Effector CD4-positive, alpha-beta T cell (primary cell): ENCODE measurements around the gene CCDC91.
"Not testable (repeated sequence)": the region's sequence is repeated elsewhere in the genome, so short reads cannot be mapped to it uniquely, and the experiment has no call there.

ENCODE experiments used
- DNase-seq: peaks from one replicate; pipeline ENCODE4 v3.0.0-alpha.2; 2020

Gene CCDC91

DNA sequence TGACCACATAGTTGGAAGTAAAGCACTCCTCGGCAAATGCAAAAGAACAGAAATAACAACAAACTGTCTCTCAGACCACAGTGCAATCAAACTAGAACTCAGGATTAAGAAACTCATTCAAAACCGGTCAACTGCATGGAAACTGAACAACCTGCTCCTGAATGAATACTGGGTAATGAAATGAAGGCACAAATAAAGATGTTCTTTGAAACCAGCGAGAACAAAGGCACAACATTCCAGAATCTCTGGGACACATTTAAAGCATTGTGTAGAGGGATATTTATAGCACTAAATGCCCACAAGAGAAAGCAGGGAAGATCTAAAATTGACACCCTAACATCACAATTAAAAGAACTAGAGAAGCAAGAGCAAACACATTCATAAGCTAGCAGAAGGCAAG, 285.9 kb downstream of the CCDC91 start:
- DNase-seq, result not testable (repeated sequence)

DNA sequence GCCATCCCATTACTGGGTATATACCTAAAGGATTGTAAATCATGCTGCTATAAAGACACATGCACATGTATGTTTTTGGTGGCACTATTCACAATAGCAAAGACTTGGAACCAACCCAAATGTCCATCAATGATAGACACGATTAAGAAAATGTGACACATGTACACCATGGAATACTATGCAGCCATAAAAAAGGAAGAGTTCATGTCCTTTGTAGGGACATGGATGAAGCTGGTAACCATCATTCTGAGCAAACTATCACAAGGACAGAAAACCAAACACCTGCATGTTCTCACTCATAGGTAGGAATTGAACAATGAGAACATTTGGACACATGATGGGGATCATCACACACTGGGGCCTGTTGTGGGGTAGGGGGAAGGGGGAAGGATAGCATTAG, 288.8 kb downstream of the CCDC91 start:
- not testable (repeated sequence) for DNase-seq

DNA sequence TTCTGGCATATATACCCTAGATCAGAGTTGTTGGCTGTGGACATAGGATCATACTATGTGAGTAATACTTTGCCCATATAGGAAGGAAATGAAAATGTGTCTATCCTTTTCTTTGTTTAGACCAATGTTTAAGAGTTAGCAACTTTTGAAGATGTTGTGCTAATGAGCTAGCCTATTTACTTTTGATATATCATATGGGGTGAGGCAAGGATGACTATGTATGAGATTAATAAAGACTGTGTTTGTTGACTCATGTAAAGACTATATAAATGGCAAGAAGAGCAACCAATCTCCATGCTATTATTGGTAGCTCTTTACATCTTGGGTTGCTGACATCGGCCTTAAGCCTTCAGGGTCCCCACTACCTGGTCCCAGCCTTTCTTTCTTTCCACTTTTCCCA, 289.4 kb downstream of the CCDC91 start:
- no peak for DNase-seq

DNA sequence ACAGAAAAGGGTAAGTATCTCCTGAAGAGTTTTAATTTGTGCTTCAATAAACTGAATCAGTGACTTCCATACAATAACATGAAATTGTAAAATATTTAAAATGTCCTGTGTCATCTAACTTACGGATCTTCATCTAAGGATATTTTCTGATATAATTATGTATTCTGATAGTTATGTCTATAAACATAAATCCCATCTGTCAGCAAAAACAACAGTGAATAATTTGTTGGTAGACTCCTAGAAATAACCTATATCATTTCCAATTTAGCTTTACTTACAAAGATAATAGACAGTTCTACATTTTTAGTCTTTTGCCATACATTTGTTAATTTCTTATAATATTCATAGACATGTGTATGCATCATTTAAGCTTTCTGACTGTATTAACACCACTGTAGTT, 293.9 kb downstream of the CCDC91 start:
- DNase-seq, result no peak

DNA sequence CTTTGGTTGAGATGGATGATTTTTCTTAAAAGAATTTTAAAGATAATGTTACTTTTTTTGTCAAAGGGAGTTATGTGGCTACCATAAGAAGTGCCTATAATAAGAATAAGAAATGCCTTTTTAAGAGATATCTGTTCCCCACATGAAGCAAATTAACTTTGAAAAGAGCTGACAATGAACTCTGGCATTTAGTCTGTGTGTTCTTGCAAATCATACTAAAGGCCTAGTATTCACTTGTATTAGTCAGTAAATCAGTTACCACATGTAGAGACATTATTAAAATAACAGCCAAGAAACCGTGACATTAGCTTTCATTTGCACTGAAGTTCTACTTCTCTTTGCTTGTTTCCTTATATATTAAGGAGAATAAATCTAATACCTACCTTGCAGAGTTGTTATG, 296.3 kb downstream of the CCDC91 start:
- DNase-seq, result no peak

DNA sequence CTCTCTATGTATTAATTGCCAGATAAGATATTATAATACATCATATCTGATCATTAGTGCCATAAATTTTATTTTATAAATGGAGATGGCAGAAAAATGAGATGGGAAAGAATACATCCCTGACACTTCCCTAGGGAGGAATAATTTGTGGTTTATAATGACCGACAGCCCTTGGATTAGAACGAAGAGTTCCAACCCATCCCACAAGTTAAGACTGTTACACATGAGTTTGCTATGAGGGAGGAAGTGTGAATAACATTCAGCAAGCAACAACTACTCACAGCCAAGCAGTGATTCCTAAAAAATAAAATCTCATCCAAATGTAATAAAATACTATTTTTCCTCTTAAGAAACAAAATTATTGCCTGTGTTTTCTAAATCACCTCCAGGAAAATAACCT, 299.0 kb downstream of the CCDC91 start:
- no peak for DNase-seq

DNA sequence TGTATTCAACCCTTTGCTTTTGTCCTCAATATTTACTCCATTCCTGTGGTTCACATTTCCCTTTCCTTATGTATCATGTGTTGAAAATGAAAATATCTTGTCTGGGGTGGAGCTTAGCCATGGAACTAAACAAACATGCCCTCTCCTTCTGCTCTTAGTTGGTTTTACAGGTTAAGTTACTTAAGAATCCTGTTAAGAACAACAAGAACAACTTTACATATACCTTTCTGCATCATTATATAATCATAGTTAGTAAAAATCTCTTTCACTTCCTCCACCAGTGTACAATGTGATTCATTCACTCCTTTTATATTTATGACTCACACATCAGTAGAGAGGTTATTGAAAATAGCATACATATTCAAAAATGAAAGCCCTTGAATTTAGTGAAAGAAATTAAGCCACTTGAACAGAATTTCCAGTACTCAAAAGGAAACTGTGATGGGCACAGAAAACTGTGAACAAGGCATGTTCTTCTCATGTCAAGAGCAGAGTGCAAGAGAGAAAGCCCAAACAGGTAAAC, 307.7 kb downstream of the CCDC91 start:
- no peak for DNase-seq

DNA sequence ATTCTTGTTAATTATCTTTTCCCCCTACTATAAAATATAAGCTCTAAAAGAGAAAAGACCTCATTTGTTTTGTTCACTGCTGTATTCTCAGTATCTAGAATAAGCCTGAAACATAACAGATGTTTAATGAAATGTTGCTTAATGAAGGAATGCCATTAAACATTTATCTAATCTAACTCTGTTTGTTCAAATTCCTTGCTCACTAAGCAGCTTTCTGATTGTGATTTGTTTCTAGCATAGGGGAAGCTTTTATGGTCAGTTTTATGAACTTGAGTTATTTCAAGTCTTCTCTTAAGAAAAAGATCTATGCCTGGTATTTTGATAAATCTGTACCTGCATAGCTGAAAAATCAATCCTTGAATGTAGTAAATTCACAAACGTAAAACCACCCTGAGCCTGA, 308.6 kb downstream of the CCDC91 start:
- no peak for DNase-seq

DNA sequence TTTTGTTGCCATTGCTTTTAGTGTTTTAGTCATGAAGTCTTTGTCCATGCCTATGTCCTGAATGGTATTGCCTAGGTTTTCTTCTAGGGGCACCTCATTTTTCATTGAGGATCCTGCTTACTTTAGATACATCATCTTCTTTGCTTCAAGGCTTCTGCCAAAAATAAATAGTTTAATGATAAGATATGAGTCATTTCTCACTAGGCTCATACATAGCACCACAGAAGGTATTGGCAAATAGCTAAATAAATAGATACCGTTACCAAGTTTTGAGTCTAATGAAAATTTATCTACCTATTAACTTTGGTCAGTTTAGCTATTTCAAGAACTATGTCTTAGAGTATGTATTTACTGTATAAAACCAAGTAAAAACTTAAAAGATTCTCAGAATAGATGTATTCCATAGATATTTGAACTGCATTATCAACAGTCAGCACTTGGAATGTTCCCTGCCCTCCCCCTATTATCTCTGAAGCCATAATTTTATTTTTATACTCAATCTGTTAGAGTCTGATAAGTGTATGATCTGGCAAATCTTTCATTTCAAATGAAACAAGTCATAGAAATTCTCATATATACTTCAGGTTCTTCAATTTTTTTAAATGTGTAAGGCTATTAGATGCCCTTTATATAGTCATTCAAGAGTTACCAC, 310.2 kb downstream of the CCDC91 start:
- no peak for DNase-seq

DNA sequence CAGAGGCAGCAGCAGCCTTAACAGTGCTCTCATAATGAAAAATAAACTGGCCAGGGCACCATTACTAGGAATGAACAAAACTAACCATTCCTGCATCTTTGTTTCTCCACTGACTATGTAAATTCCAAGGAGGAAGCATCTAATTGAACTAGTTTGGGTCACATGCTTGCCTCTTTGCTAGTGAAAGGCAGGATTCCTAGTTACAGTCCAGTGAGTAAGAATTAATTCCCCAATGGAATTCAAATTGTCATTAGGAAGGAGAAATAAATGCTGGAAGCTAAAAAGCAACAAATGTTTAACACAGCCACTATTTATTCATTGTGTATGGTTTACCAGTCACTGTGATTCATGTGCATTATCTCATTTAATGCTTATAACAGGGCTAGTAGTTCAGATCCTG, 316.0 kb downstream of the CCDC91 start:
- no peak for DNase-seq

DNA sequence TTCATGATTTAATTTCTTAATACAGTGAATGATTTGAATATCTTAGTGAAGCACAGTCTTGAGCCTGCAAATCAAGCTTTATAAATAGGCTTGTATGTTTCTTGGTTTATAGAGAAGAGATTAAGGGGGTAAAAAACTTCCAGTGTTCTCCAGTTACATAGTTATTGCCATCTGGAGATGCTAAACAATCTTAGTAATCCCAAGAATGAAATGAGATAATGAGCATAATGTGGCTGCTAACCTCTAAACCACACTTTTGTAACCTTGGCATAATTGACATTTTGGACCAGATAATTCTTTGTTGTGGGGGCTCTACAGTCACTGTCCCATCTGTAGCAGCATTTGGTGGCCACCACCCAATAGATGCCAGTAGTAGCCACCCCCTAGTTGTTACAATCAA, 316.8 kb downstream of the CCDC91 start:
- DNase-seq, result no peak

DNA sequence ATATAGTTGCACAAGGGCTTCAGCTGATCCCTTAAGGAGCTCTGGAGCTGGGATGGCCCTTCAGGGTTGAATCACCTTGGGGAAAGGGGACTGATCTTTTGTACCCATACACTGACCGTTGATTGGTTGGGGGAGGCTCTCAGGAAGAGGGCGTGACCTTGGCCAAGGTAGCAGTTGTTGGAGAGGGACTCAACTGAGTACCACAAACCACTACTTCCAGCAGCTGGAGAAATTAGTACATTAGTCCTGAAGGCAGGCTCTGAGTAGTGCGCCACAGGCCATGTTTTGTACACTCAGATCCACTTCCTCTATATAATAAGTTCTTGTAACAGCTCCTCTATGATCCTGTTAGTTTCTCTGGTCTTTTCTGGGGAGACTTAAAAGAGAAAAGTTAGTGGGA, 317.6 kb downstream of the CCDC91 start:
- no peak for DNase-seq

DNA sequence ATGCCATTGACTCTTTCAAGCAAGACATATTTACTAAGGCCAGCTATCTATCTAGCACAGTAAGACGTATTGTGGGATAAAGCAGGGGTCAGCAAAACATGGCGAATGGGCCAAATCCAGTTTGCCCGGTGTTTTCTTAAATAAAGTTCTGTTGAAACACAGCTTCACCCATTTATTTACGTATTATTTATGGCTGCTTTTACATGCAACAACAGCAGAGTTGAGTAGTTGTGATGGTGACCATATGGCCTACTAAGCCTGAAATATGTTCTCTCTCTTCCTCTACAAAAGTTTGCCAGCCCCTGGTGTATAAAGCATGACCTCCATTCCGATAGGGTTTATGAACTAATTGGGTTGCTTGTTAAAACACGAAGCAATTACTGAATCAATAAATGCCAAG, 322.1 kb downstream of the CCDC91 start:
- DNase-seq, result no peak

DNA sequence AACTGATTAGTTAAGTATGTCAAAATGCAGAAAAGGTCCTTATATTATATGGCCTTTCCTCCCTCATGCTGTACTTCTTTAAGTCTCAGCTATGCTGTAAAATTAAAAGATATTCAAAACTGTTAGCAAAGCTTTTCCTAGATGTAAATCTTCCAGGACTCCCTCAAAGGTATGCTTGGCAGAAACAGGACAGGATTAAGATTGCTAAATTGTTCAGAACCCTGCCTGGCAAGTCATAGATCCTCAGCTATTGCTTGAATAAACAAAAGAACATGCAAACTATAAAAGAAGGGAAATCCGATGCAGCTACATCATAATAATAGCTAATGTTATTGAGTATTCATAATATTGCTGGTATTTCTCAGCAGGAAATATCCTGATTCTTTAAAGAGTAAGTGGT, 322.6 kb downstream of the CCDC91 start:
- DNase-seq, result no peak

DNA sequence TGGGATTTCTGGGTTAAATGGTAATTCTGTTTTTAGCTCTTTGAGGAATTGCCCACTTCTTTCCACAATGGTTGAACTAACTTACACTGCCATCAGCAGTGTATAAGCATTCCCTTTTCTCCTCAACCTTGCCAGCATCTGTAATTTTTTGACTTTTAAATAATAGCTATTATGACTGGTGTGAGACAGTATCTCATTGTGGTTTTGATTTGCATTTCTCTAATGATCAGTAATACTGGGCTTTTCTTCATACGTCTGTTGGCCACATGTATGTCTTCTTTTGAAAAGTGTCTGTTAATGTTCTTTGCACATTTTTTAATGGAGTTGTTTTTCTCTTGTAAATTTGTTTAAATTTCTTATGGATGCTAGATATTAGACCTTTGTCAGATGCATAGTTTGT, 323.7 kb downstream of the CCDC91 start:
- no peak for DNase-seq

DNA sequence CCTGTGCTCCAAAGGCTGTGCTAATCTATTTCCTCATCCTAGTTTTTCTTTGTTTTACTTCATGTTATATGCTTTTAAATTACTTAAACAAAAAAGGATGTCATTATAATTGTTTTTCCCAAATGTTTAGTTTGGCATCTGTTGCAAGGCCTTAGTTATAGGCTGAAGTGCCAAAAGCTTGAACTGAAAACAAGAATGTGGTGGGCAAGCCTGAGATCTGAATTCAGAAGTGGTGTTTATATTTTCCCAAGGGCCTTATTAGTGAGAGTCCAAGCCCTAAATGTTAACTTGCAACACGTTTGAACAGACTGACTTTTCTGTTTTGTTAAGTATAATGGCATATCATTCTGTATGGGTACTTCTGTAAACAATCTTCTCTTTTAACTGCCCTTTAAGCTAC, 326.8 kb downstream of the CCDC91 start:
- no peak for DNase-seq

DNA sequence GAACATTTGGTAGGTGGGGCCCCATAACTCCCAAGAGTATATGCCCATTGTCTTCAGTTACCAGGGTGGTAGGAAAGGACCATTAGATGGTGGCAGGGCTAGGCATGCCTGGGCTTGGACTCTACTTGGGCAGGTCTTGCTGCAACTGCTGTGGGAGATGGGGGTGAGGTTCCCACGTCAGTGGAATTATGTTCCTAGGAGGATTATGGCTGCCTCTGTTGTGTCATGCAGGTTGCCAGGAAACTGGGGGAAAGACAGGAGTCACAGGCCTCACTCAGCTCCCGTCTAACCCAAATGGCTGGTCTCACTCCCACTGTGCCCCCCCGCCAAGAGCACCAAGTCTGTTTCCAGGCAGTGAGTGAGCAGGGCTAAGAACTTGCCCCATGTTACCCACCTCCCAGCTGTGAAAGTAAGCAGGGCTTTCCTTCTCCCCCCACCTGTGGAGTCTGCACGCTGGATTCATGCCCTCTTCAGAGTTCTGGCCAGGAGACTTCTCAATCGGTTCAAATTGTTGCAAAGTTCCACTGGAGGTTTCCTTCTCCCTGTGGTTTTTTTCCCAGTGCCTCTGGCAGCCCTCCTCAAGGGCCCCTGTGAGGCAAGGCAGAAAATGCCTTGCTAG, 337.5 kb downstream of the CCDC91 start:
- no peak for DNase-seq

DNA sequence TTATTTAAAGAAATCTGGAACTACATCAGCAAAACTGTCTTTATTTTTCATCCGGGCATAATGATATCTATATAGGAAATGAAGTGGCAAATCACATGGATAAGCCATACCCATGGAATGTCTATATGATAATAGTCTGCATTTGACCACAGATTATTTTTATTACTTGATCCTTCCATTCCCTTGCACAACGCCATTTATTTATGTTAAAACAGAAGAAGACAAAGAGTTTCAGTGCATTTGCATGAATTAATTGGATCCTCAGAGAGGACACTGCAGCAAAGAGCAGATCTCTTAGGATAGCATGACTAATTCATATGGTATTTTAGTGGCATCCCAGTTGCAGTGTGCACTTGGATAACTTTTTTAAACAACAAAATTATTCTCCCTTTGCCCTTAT, 345.0 kb downstream of the CCDC91 start:
- no peak for DNase-seq

DNA sequence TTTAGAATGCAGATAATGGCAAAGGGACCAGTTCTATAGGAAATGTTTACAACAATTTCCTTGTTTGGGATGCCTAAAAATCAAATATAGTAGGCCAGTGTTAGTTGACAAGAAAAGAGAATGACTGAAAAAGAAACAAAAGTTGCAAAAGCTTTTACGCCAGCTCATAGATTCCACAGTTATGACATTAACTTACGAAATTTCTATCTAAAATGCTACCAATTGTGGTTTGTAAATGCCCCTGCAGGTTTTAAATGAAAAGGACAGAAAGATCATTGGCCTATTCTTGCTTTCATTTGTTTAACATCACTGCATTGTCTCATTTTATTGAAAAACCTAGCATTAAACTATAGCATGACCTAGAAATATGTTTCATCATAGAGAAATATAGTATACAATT, 345.8 kb downstream of the CCDC91 start:
- no peak for DNase-seq

DNA sequence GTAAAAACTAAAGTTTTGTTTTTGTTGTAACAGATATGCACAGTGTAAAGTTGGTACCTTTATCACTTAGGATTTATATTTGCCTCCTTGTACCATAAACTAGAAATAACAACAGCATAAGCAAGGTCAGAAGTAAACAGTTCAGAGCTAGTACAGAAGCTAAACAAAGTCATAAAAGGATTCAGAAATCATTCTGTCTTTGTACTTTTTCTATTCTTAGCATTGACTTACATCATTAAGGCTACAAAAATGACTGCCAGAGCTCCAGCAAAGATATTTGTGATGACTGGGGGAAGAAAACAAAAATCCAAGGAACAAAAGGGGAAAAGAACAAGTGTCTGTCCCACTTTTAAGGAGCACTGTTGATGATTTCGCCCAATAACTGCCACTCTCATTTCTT, 347.2 kb downstream of the CCDC91 start:
- no peak for DNase-seq

DNA sequence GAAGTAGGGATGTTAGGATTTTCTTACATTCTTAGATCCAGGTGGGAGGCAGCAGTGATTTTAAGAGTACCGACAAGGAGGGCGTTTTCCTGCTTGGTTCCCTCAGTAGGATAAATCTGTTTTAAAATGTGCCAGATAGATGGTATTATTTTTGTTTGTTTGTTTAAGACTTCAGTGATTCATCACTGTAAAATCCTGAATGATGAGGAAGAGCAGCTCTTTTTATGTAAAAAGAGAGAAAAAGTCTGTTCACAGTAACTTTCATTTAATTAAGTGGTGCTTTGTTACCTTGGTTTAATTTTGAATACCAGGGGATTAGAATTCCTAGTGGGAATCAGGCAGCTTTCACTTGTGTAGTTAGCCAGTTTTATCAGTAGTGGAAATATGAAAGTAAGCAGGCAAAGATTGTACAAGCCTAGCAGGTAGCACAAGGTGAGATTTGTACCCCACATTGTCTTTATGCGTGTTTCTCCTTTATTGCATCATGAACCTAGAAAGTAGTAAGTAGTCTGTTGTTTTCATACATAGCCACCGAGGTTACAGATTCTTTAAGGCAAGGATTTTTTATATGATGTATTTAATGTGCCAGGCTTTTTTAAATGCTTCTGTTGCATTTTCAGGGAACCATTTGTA, 349.6 kb downstream of the CCDC91 start:
- no peak for DNase-seq

DNA sequence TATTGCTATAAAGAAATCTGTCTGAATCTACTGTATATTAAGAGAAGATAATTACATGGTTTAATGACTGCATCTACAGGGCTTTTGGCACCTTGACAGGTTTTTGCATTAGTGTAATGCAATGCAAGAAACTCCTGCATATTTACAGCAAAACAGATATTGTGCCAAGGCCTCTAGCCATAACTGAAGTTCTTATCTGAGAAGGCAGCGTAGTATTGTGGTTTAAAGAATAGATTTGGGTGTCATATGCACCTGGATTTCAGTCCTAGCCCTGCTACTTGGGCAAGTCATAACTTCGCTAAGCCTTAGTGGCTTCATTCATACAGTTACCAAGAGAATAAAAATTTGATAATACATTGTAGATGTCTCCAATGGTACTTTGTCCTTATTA, 350.1 kb downstream of the CCDC91 start:
- no peak for DNase-seq

DNA sequence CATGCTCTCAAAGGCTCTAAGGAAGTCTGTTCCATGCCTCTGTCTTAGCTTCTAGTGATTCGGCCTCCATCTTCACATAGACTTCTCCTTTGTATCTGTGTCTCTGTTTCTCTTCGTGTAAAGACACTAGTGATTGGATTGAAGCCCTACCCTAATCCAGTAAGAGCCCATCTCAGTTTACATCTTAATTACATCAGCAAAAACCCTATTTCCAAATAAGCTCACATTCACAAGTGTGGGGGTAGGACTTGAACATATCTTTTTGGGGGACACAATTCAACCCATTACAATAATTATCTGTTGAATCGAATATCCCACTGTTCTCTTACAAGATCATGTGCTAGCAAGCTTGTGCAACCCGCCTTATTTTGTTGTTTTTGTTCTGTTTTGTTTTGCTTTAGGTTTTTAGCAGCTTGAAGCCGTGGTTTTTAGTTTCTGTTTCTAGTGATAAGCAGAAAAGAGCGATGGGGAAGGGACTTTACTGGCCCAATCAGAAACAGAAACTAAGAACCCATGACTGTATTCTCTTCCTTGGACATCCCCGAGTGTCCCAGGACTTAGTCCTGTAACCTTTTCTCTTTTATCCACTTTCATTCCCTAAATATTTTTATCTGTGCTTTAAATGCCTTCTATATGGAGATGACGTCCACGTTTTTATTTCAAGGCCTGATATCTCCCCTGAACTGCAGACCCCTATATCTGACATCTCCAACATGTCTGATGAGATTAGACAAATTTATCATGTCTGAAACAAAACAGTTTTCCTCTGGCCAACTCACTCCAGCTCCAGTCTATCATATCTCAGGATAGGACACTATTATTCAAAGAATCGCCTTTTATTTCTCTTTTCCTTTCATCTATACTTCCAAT, 353.0 kb downstream of the CCDC91 start:
- no peak for DNase-seq
